ENCODE data around the gene UNC119B.
A peak's percentile ranks its signal among the peaks of the same experiment; 100 is the strongest.

Gene UNC119B

GRCh38 chr12:120710031-120710804, at the start of gene UNC119B:
UNC119B (plus strand) TSS chr12:120710458; CDS start chr12:120710475, 17 bp downstream.
- TF ChIP-seq CTCF (IDR thresholded peaks at IDR 0.05; ENCODE audit: insufficient read depth, missing control alignments) = no peak
- DNase-seq (ENCODE audit: insufficient read length, low spot score) = peak; percentile 79
- no peak for FAIRE-seq

- TF ChIP-seq CTCF (IDR thresholded peaks at IDR 0.05; ENCODE audit: insufficient read depth, missing control alignments) = no peak
- no peak for DNase-seq (ENCODE audit: insufficient read length, low spot score)
- FAIRE-seq = no peak
Observed at GRCh38 chr12:120661432-120661831, 48.8 kb upstream of the UNC119B start.

- DNase-seq (ENCODE audit: insufficient read length, low spot score) (no peak), FAIRE-seq (no peak)
- no peak for TF ChIP-seq CTCF (IDR thresholded peaks at IDR 0.05; ENCODE audit: insufficient read depth, missing control alignments)
Observed at GRCh38 chr12:120662879-120663278, 47.4 kb upstream of the UNC119B start.

GRCh38 chr12:120663741-120664140, 46.5 kb upstream of the UNC119B start:
- FAIRE-seq (no peak), DNase-seq (ENCODE audit: insufficient read length, low spot score) (no peak)
- no peak for TF ChIP-seq CTCF (IDR thresholded peaks at IDR 0.05; ENCODE audit: insufficient read depth, missing control alignments)

- DNase-seq (ENCODE audit: insufficient read length, low spot score) (no peak), FAIRE-seq (no peak)
- TF ChIP-seq CTCF (IDR thresholded peaks at IDR 0.05; ENCODE audit: insufficient read depth, missing control alignments) = no peak
Observed at GRCh38 chr12:120666571-120667390, 43.5 kb upstream of the UNC119B start.

- FAIRE-seq (no peak), DNase-seq (ENCODE audit: insufficient read length, low spot score) (no peak)
- no peak for TF ChIP-seq CTCF (IDR thresholded peaks at IDR 0.05; ENCODE audit: insufficient read depth, missing control alignments)
Observed at GRCh38 chr12:120668091-120668867, 42.0 kb upstream of the UNC119B start.

All from D721Med (cell line).